CD4-positive, alpha-beta T cell (primary cell): ENCODE measurements around the gene AIMP1. TPM values are rescaled to one million over a fixed set of nuclear protein-coding genes. Genes with fewer than 3 reads are reported as not detected.

Experiments used
- total RNA-seq, 174 experiments: library from RNA in 2 of 174; stranded (reverse) in 2 of 174; gene quantifications; one replicate each; pipeline ENCODE4 v1.2.3 and lab custom pipeline; 2021 to 2026

Gene AIMP1
- total RNA-seq, 2 experiments from 2014 or later: 75.4 to 77.8 TPM

Other genes starting within 250 kb of the AIMP1 start
- 10 to 100 TPM; 23.5 to 29.0 TPM for gene TBCK, start 341 bp upstream of the AIMP1 start, total RNA-seq
- not detected for gene GIMD1, start 52.2 kb downstream of the AIMP1 start, total RNA-seq